RPMI7951 (cell line): ENCODE measurements around the gene CEP170. TPM values are rescaled to one million over a fixed set of nuclear protein-coding genes. Genes with fewer than 3 reads are reported as not detected.

Experiments
- total RNA-seq: library from RNA; depleted of rRNA; stranded (reverse); fragments of >200 nt; shearing (Covaris generic); gene quantifications from 2 replicates; pipeline ENCODE4 v1.2.3, GENCODE V29; 2014; rRNA removed

The CEP170 gene
- total RNA-seq, 1 experiment from 2014 or later: 66.0 TPM

Other genes starting within 250 kb of the CEP170 start
- 12.5 and 16.6 TPM in 2 replicates for gene SDCCAG8, start 760 bp upstream of the CEP170 start, total RNA-seq